ENCODE results near the gene RASA3.

- TF ChIP-seq CTCF (IDR thresholded peaks at IDR 0.05; ENCODE audit: borderline replicate concordance, extremely low read depth, low read length, poor library complexity, severe bottlenecking): no peak
- TF ChIP-seq EZH2 (IDR thresholded peaks at IDR 0.05; ENCODE audit: borderline replicate concordance, low read depth, low read length, severe bottlenecking): no peak
Measured at GRCh38 chr13:114107686-114108081, 24.7 kb downstream of the RASA3 start.

Data from DND-41 (cell line).